ENCODE results near the gene CPED1. TPM values are rescaled to one million over a fixed set of nuclear protein-coding genes. Genes with fewer than 3 reads are reported as not detected.

Gene CPED1
- total RNA-seq, result not detected

DNA sequence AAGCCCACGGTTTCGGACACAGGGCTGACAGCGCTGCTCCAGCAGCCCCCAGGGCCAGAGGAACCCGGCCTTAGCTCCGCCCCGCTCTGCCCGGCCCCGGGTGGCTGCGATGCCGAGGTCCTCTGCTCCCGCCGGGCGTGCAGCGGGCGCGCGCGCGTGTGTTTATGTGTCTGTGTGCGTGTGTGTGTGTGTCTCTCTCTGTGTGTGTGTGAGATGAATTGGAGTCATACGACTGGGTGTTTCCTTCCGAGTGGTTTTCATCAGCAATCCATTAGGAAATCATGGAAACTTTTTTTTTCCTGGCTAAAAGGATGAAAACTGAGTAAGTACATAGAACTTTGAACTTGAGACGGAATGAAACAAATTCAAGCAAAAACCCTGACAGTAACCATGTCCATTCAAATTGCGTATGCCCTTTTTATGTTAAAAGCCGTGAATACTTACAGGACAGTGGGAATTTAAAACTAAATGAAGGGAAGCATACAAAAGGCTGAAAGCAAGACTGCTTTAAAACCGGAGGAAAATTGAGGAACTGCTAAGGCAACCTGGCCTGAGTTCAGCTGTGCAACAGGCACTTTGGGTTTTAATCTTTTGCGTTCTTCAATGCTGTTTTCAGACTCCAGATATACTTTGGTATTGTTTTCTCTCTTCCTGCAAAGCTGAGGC, at the start of gene CPED1:
Gene CPED1, plus strand, starts transcription at position 121 of the 666 bp plus-strand sequence. CDS start 911 bp downstream, outside the sequence.
- Mint-ChIP-seq H3K27me3 (peaks cover 48% of the 10 kb centered on the region), H3K36me3 (ENCODE audit: low read depth) (no peaks in the 10 kb centered on the region), H3K27ac (no peak within 1 kb of the TSS), H3K9me3 (no peaks in the 10 kb centered on the region), H3K4me1 (peaks cover 4% of the 10 kb centered on the region), H3K4me3 (peak within 1 kb of the TSS; percentile 70)
- ATAC-seq (replicated peaks), result peak; percentile 66

DNA sequence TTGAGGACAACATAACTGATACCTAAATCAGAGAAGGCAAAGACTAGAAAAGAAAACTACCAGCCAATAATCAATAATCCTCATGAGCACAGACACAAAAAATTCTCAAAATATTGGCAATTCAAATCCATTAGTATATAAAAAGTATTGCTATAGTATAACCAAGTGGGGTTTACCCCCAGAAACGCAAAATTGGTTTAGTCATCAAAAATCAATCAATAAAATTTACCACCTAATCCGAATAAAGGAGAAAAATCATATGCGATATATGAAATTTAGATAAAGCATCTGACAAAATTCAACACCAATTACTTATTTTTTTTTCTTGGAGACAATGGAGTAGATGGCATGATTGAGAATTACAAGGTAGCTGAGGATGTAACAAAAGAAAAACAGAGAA, 49.2 kb upstream of the CPED1 start:
- no peak for ATAC-seq (replicated peaks)
- no peak overlapping the region for H3K4me3 Mint-ChIP-seq
- no peak overlapping the region for H3K27ac Mint-ChIP-seq
- H3K9me3 Mint-ChIP-seq, result no peaks in the 10 kb centered on the region
- H3K27me3 Mint-ChIP-seq, result peaks cover 10% of the 10 kb centered on the region
- no peaks in the 10 kb centered on the region for H3K4me1 Mint-ChIP-seq
- H3K36me3 Mint-ChIP-seq (ENCODE audit: low read depth), result no peaks in the 10 kb centered on the region

DNA sequence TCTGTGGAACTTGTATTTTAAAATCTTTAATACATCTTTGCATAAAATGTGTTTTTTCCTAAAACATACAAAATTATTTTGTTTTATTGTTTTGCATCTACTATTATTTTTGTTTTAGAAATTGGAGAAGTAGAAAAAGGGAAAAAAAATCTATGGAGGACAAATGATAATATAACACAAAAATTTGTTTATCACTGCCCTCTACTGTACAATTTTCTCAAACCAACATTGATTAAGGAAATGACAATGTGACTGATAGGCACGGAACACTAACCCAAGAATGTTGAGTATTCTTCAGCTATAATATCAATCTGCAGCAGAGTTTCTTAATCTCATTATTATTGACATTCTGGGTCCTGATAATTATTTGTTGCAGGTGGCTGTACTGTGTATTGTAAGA, 47.4 kb upstream of the CPED1 start:
- H3K9me3 Mint-ChIP-seq, result no peaks in the 10 kb centered on the region
- H3K4me3 Mint-ChIP-seq, result no peak overlapping the region
- H3K4me1 Mint-ChIP-seq, result no peaks in the 10 kb centered on the region
- peaks cover 3% of the 10 kb centered on the region for H3K27me3 Mint-ChIP-seq
- H3K36me3 Mint-ChIP-seq (ENCODE audit: low read depth), result no peaks in the 10 kb centered on the region
- no peak overlapping the region for H3K27ac Mint-ChIP-seq
- no peak for ATAC-seq (replicated peaks)

DNA sequence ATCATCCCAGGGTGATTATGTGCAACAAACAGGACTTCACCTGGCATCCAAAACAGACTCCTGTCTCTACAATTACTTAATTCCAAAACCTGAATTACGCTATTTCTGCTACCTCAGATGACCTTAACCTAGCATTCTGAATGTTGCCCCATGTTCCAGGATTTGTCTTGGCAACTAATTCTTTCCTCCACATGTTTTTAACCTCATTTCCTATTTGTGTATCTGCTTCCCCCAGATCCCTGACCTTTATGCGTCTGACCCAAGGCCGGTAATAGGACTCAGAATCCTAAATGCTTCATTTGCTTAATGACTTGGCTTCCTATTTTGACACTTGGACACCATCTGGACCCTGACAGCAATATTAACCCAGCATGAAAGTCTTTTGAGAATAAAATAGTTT, 46.7 kb upstream of the CPED1 start:
- H3K4me1 Mint-ChIP-seq, result no peaks in the 10 kb centered on the region
- H3K4me3 Mint-ChIP-seq, result no peak overlapping the region
- no peaks in the 10 kb centered on the region for H3K36me3 Mint-ChIP-seq (ENCODE audit: low read depth)
- ATAC-seq (replicated peaks), result no peak
- no peak overlapping the region for H3K27ac Mint-ChIP-seq
- peaks cover 7% of the 10 kb centered on the region for H3K27me3 Mint-ChIP-seq
- H3K9me3 Mint-ChIP-seq, result no peaks in the 10 kb centered on the region

DNA sequence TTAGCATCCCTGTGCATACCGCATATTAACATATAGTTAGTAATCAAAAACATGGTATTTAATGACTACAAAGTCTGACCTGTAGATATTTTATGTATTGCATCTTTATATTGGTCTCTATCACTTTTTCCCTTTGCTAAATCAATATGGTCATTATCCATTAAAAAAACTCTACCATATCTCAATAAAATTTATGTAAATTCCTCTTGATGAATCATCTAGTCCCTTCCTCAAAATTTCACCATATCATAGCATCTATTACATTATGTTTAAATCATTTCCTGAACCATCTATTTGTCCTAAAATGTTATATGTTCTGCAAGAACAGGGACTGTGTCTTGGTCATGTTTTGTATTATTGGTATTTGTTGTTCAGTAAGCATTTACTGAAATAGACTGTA, 45.6 kb upstream of the CPED1 start:
- ATAC-seq (replicated peaks), result no peak
- H3K9me3 Mint-ChIP-seq, result no peaks in the 10 kb centered on the region
- H3K36me3 Mint-ChIP-seq (ENCODE audit: low read depth), result no peaks in the 10 kb centered on the region

DNA sequence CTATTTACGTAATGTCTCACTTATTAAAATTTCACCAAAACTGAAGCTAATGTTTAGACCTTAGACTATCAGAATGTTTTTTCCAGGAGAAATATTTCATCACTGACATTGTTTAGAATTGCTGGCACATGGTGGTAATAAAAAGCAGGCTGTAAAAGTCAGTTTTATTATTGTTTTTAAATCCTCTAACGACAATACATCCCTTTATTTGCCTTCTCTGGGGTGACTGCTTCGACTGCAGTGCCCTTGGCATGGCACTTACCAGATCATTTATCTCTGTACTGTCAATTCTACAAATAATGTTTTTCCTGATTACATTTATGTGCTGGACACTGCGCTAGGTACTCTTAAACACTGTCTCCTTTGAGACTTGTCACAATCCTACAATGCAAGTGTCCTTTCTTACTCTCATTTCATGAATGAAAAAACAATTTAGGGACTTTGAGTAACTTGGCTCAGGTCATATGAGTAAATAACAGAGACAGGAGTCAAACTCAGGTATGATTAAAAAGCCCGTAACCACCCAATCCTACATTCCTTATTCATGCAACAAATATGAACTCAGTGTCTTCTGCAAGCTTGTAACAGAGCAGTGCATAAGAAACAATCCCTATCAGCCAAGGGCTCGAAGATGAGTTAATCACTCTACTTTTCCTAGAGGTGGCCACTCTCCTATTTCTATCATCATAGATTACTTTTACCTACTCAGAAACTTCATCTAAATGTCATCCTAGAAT, 43.5 kb upstream of the CPED1 start:
- Mint-ChIP-seq H3K9me3 (no peaks in the 10 kb centered on the region), H3K27me3 (peaks cover 12% of the 10 kb centered on the region), H3K4me1 (peaks cover 8% of the 10 kb centered on the region), H3K27ac (no peak overlapping the region), H3K36me3 (ENCODE audit: low read depth) (no peaks in the 10 kb centered on the region), H3K4me3 (no peak overlapping the region)
- no peak for ATAC-seq (replicated peaks)

More for the DNA sequence above, 45.6 kb upstream of the CPED1 start:
- H3K27ac Mint-ChIP-seq, result no peak overlapping the region
- no peak overlapping the region for H3K4me3 Mint-ChIP-seq
- H3K27me3 Mint-ChIP-seq, result peaks cover 9% of the 10 kb centered on the region
- H3K4me1 Mint-ChIP-seq, result no peaks in the 10 kb centered on the region

DNA sequence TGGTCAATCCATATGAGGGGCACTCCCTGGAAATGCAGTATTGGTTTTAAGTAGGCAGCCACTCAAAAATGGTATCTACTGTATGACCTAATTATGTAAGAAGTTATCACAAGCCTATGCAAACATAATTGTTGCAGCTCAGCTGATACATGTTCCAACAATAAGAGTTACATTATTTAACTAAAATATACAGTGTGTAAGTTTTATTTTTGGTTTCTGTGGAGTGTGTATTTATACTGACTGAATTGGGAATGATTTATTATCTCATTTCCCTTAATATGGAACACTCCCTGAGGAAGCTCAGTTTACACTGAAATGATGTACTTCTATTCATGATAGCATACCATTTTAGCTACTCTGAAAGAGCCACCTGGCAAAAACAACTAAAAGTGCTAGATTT, 40.5 kb upstream of the CPED1 start:
- H3K4me3 Mint-ChIP-seq, result peak overlapping the region; percentile 98
- H3K27me3 Mint-ChIP-seq, result peaks cover 12% of the 10 kb centered on the region
- no peaks in the 10 kb centered on the region for H3K9me3 Mint-ChIP-seq
- H3K4me1 Mint-ChIP-seq, result peaks cover 12% of the 10 kb centered on the region
- peaks cover 27% of the 10 kb centered on the region for H3K36me3 Mint-ChIP-seq (ENCODE audit: low read depth)
- ATAC-seq (replicated peaks), result no peak
- H3K27ac Mint-ChIP-seq, result no peak overlapping the region

DNA sequence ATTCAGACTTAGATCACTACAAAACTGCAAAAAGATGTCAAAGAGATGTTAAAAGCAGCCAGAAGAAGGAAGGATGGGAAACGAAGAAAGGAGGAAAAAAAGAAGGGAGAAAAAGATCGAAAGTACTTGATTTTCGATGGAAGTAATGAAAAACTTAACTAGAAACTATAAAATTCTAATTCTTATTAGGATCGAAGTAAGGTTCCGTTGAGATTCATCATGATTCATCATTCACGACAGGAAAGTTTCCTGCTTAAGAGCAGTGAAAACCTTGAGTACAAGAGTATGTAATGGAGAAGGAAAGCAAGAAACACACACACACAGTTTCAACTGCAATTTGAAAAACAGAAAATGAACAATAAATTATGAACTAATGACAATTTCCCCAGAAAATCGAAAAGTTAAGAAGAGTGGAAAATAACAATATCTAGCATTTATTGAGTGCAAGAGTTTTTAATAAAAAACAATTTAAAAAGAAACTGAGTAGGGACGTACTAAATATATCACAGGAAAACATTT, 39.1 kb upstream of the CPED1 start:
- peaks cover 41% of the 10 kb centered on the region for H3K36me3 Mint-ChIP-seq (ENCODE audit: low read depth)
- peak overlapping the region; percentile 98 for H3K27ac Mint-ChIP-seq
- H3K9me3 Mint-ChIP-seq, result no peaks in the 10 kb centered on the region
- H3K27me3 Mint-ChIP-seq, result peaks cover 12% of the 10 kb centered on the region
- peak overlapping the region; percentile 98 for H3K4me3 Mint-ChIP-seq
- peaks cover 12% of the 10 kb centered on the region for H3K4me1 Mint-ChIP-seq
- ATAC-seq (replicated peaks), result no peak

DNA sequence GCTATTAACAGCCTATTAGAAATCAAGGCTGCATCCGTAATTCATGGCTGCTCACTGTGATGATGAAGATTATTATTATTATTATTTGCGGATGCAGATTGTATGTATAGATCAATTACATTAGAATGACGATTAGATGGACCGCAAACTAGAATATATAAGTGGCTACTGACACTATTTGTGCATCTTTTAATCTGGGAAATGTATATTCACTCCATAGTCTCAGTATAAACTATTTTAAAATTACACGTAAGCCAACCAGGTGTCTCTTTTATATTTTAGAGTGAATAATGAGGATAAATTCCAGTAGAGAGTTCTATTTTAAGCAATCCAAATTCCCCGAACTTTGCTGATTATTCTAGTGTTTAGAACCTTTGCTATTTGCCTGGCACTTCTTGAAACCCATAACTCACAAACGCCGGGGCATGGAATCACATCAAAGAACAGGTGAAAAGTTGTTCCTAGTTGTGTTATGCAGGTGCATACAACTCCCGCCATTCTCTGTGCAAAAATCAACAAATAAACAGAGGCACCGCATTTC, 38.4 kb upstream of the CPED1 start:
- Mint-ChIP-seq H3K4me1 (peaks cover 12% of the 10 kb centered on the region), H3K27ac (peak overlapping the region; percentile 98), H3K4me3 (peak overlapping the region; percentile 98), H3K9me3 (no peaks in the 10 kb centered on the region), H3K36me3 (ENCODE audit: low read depth) (peaks cover 47% of the 10 kb centered on the region), H3K27me3 (peaks cover 12% of the 10 kb centered on the region)
- no peak for ATAC-seq (replicated peaks)

DNA sequence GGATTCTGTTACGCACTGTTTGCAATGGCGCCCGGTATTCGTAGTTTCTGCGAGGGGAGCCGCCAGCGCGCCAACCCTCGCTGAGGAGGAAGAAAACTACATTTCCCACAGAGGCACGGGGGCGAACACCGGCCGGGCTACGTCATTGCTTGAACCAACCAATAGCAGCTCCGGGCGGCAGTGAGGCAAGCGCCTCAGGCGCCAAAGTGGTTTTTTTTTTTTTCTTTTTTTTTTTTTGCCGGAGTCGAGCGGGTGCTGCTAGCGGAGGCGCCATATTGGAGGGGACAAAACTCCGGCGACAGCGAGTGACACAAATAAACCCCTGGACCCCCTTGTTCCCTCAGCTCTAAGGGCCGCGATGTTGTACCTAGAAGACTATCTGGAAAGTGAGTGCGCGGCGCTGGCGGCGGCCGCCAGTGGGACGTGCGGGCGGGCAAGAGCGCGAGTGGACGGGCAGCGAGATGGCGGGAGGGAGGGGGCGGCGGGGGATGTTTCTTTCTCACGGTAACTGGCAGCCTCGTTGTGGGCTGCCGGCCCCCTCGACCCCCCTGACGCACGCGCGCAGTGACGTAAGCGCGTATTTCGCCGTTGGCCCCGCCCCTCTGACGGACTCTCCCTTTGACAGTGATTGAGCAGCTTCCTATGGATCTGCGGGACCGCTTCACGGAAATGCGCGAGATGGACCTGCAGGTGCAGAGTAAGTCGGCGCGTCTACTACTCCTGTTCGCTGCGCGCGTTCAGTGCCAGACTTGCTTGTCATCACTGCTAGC, 37.8 kb upstream of the CPED1 start, which contains the start of gene ING3:
Gene ING3, plus strand, starts transcription at position 239 of the 770 bp plus-strand sequence. Its CDS starts 120 bp downstream, at position 359.
- Mint-ChIP-seq H3K27ac (peak within 1 kb of the TSS; percentile 98), H3K36me3 (ENCODE audit: low read depth) (peaks cover 54% of the 10 kb centered on the region), H3K9me3 (no peaks in the 10 kb centered on the region), H3K4me1 (peaks cover 12% of the 10 kb centered on the region), H3K27me3 (peaks cover 12% of the 10 kb centered on the region), H3K4me3 (peak within 1 kb of the TSS; percentile 98)
- peak; percentile 94 for ATAC-seq (replicated peaks)

DNA sequence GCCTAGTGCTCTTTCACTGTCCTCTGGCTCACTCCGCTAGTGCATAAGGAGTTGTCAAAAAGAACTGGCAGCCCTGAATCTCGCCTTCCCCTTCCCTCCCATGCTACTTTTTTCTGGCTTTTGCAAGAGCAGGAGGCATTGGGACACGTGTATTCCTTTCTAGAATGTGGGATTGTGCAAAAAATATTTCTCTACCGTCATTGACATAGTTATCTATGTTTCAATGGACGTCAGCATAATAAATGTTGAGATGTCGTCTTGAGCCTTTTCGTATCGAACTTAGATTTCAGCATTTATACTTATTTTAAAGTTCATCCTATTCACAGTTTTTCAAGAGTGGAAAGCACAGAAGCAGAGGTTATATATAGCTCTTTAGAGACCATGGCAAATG, 37.2 kb upstream of the CPED1 start:
- Mint-ChIP-seq H3K4me3 (peak overlapping the region; percentile 98), H3K36me3 (ENCODE audit: low read depth) (peaks cover 60% of the 10 kb centered on the region), H3K4me1 (peaks cover 15% of the 10 kb centered on the region), H3K27me3 (peaks cover 9% of the 10 kb centered on the region), H3K9me3 (no peaks in the 10 kb centered on the region), H3K27ac (peak overlapping the region; percentile 98)
- no peak for ATAC-seq (replicated peaks)

DNA sequence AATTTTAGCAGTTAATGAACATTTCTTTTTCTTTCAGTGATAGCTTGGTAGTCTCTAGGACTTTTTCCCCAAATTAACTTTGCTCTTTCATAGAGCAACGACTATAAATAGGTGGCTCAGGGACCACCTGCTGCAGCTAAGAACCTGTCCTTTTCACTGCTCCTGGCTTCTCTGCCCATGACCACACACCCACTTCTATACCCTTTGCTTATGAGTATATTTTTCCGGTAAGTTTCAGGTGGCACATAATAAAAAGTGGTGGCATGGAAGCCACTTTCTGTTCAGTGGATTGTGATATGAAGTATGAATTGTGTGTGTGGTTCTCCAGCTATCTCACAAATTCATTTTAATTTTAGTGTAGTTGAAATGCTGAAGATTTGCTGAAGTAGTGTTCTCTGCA, 36.7 kb upstream of the CPED1 start:
- H3K4me3 Mint-ChIP-seq, result peak overlapping the region; percentile 98
- H3K9me3 Mint-ChIP-seq, result no peaks in the 10 kb centered on the region
- peak overlapping the region; percentile 98 for H3K27ac Mint-ChIP-seq
- ATAC-seq (replicated peaks), result no peak
- peaks cover 16% of the 10 kb centered on the region for H3K4me1 Mint-ChIP-seq
- peaks cover 7% of the 10 kb centered on the region for H3K27me3 Mint-ChIP-seq
- H3K36me3 Mint-ChIP-seq (ENCODE audit: low read depth), result peaks cover 65% of the 10 kb centered on the region

DNA sequence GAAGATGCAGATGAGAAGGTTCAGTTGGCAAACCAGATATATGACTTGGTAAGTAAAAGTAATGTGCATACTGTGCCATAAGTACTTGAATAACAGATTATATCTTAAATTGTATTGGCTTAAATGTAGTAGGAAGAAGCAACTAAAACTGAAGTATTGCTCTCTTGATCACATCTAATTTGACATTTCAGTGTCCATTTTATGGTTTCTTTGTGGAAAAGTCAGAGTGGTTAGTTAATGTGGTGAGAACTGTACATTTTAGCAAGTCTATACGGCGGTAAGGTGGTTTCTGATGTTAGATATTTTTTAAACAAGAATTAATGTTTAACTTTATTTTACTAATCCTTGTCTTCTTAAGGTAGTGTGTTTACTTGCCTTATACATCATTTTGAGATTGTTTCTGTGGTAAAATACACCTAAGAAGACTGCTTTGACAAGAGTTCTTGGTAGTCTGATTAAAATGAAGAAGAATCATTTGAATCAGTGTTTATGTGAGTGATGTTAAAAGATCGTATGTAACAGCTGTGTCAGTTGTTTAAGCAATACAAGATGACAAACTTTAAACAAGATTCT, 32.8 kb upstream of the CPED1 start:
- Mint-ChIP-seq H3K36me3 (ENCODE audit: low read depth) (peaks cover 94% of the 10 kb centered on the region), H3K4me3 (peak overlapping the region; percentile 32), H3K27me3 (no peaks in the 10 kb centered on the region), H3K9me3 (no peaks in the 10 kb centered on the region), H3K4me1 (peaks cover 19% of the 10 kb centered on the region), H3K27ac (peak overlapping the region; percentile 82)
- ATAC-seq (replicated peaks), result peak; percentile 41

DNA sequence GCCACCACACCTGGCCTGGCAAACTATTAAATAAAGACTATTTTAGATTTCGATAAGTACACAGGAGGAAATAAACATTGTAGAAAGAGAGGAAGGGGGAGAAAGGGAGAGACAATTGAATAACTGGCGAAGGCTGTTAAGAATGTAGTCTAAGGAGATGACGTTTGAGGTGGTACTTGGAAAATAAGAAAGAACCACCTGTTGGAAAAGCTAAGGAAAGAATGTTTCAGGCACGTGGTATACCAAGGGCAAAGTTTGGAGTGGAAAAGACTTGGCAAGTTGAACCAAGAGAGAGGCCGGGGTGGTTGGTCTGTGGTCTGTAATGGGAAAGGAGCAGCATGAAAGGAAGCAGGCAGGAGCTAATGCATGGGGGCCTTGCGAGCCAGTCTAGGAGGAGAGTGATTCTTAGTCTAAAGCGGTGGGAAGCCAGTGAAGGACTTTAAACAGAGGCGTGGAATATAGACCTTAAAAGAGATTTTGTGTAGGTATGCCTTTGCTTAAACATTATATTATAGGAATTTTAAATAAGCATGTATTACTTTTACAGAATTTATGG, 28.5 kb upstream of the CPED1 start:
- ATAC-seq (replicated peaks), result no peak
- Mint-ChIP-seq H3K27ac (no peak overlapping the region), H3K27me3 (no peaks in the 10 kb centered on the region), H3K4me3 (no peak overlapping the region), H3K4me1 (peaks cover 15% of the 10 kb centered on the region), H3K36me3 (ENCODE audit: low read depth) (peaks cover 79% of the 10 kb centered on the region), H3K9me3 (no peaks in the 10 kb centered on the region)
